Measurements from ENCODE around the gene RABGGTA. TPM values are rescaled to one million over a fixed set of nuclear protein-coding genes. Genes with fewer than 3 reads are reported as not detected.

The RABGGTA gene
- total and polyA plus RNA-seq, 2 experiments from 2014 or later, result 29.3 to 34.9 TPM

DNA sequence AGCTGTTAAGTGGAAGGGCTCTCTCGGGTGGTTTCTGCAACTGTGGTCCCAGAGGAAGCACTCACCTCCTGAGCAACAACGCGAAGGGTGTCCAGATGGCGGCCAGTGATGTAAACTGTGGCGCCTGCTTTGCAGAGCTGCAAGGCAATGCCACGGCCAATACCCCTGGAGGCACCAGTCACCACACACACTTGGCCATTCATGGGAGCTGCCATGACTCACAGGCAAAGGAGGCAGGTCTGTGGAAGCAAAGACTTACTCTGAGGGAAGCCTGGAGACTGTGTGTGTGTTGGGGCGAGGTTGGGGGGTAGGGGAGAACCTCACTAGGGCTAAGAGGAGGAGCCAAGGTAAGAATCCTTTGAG, 27.5 kb upstream of the RABGGTA start:
- DNase-seq, result peak; percentile 94
- H3K27me3 ChIP-seq (replicated peaks; ENCODE audit: insufficient read depth), result no peaks in the 10 kb centered on the region
- H4K20me1 ChIP-seq (ENCODE audit: insufficient read depth), result no peaks in the 10 kb centered on the region
- H3K36me3 ChIP-seq (ENCODE audit: low read depth), result peaks cover 17% of the 10 kb centered on the region; the same call in 1 of the 2 replicates
- H3K9me2 ChIP-seq (ENCODE audit: insufficient read depth), result no peaks in the 10 kb centered on the region
- H3K4me2 ChIP-seq (ENCODE audit: unreplicated experiment), result peak overlapping the region; percentile 94
- TF ChIP-seq EZH2 (IDR thresholded peaks at IDR 0.05; ENCODE audit: insufficient read depth, poor library complexity, severe bottlenecking) (no peak), EZH2phosphoT487 (IDR thresholded peaks at IDR 0.05; ENCODE audit: insufficient read depth, low read depth) (no peak)
- peak overlapping the region; percentile 95 for H3K9ac ChIP-seq
- peaks cover 23% of the 10 kb centered on the region; the same call in 1 of the 2 replicates for H3F3A ChIP-seq (ENCODE audit: insufficient read depth)
- in situ Hi-C loops (cut with MboI), result loop anchor here (10.0 kb wide), 1 partner anchor 54 kb away; the partner anchor contains the start of gene TINF2
- peaks cover 17% of the 10 kb centered on the region for H3K4me1 ChIP-seq (ENCODE audit: insufficient read depth)
- WGBS, 2 experiments (ENCODE audit: low coverage in 1 of 2, low lambda C conversion rate in 2 of 2, missing lambda C conversion rate in 2 of 2), result 35 to 37% methylated on average over 7 of the region's 7 CpGs
- H3K4me3 ChIP-seq, result peak overlapping the region; percentile 95
- no peaks in the 10 kb centered on the region for H3K9me3 ChIP-seq (ENCODE audit: low read depth)
- peak overlapping the region; percentile 97 for H2AFZ ChIP-seq
- H3K27ac ChIP-seq, result peak overlapping the region; percentile 86
- peaks cover 26% of the 10 kb centered on the region for H3K79me2 ChIP-seq (ENCODE audit: insufficient read depth)

DNA sequence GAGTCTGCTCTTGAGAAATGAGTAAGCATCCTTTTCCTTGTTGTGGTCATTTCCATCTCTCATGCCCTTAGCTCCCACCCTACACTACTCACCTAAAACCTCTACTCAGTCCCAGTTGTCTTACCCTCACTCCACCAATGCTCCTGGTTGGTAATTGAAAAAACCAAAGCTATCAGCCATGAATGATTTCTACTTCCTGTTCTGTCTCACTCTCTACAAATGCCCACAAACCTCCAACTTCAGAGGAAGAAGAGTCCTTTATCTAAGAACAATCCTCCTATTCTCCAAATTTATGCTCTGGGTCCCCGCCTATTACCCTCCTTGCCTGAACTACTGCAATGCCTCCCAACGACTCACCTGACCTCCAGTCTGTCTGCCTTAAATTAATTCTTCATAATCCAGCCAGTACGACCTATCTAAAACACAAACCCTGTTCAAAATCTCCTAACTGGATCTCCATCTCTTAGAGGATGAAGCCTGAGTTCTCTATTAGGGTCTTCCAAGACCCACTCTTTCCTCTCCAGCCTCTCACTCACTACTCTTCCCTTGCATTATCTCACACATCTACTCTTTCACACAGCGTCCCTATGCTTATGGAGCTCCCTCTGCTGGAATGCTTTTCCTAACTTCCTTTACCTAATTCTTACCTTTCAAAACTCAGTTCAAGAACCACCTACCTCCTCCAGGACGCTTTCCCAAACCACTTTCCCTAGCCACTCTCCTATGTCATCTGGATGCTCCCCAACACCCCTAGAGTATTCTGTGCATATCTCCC, 26.0 kb upstream of the RABGGTA start:
- Histone ChIP-seq H3K4me2 (ENCODE audit: unreplicated experiment) (no peak overlapping the region), H3K79me2 (ENCODE audit: insufficient read depth) (peaks cover 26% of the 10 kb centered on the region), H3F3A (ENCODE audit: insufficient read depth) (peaks cover 23% of the 10 kb centered on the region; the same call in 1 of the 2 replicates), H3K4me3 (no peak overlapping the region), H3K9me2 (ENCODE audit: insufficient read depth) (no peaks in the 10 kb centered on the region), H3K4me1 (ENCODE audit: insufficient read depth) (peaks cover 17% of the 10 kb centered on the region), H3K9ac (no peak overlapping the region), H4K20me1 (ENCODE audit: insufficient read depth) (no peaks in the 10 kb centered on the region), H3K9me3 (ENCODE audit: low read depth) (no peaks in the 10 kb centered on the region), H2AFZ (no peak overlapping the region), H3K27me3 (replicated peaks; ENCODE audit: insufficient read depth) (no peaks in the 10 kb centered on the region), H3K36me3 (ENCODE audit: low read depth) (peaks cover 6% of the 10 kb centered on the region; the same call in 1 of the 2 replicates), H3K27ac (no peak overlapping the region)
- in situ Hi-C loops (cut with MboI), result loop anchor here (10.0 kb wide), 1 partner anchor 53 kb away; the partner anchor contains the start of gene TINF2
- 45 to 51% methylated on average over 5 of the region's 5 CpGs for WGBS, 2 experiments (ENCODE audit: low coverage in 1 of 2, low lambda C conversion rate in 2 of 2, missing lambda C conversion rate in 2 of 2)
- peak; percentile 38 for DNase-seq
- no peak for TF ChIP-seq EZH2 (IDR thresholded peaks at IDR 0.05; ENCODE audit: insufficient read depth, poor library complexity, severe bottlenecking)

DNA sequence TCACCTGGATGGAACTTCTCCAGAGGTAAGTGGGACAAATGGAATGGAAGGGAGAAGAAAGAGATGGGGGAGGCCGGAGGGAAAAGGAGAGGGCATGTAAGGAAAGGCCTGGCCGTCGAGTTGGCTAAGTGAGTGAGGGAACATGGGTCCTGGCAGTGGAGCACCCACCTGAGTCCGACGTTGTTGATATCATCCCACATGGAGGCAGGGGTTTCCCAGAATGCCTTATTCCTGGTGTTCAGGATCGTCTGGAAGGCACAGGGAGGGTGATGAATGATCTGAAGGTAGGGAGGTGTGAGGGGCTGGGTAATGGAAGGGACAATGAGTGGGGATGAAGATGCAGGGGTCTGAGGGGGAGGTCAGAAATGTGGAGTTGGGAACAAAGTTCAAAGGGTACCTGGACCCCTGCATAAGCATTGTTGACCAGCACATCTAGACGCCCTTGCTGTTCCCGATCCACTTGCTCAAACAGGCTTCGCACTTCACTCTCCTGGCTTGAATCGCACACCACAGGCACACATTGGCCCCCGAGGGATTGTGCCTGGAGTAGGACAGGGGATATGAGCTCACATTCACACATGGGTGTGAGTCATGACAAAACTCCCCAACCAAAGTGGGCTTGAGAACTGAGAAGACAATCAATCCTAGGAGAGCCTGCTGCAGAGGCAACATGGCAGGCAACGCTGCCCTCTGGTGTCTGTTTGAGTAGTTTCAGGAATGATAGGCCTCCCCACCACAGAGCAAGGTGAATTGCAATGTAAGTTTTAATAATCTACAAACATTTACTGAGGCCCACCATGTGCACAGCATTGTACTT, 25.2 kb upstream of the RABGGTA start:
- in situ Hi-C loops (cut with MboI), result loop anchor here (10.0 kb wide), 1 partner anchor 52 kb away; the partner anchor contains the start of gene TINF2

DNA sequence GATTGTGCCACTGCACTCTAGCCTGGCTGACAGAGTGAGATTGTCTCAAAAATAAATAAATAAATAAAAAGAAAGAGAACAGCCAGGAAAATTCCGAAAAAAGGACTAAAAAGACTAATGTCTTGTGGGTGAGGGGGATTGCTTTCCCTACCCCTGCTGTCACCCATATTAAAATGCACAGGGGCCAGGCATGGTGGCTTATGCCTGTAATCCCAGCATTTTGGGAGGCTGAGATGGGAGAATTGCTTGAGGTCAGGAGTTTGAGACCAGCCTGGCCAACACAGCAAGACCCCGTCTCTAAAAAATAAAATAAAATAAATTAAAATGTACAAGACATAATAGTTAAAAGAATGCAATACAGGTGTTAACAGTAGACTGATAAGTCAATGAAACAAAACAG, 22.1 kb upstream of the RABGGTA start:
- WGBS, 2 experiments (ENCODE audit: low coverage in 1 of 2, low lambda C conversion rate in 2 of 2, missing lambda C conversion rate in 2 of 2), result 92 to 93% methylated on average over 2 of the region's 2 CpGs
- peaks cover 8% of the 10 kb centered on the region for H3K4me1 ChIP-seq (ENCODE audit: insufficient read depth)
- no peaks in the 10 kb centered on the region for H4K20me1 ChIP-seq (ENCODE audit: insufficient read depth)
- H3F3A ChIP-seq (ENCODE audit: insufficient read depth), result peaks cover 14% of the 10 kb centered on the region; the same call in 1 of the 2 replicates
- in situ Hi-C loops (cut with MboI), result loop anchor here (10.0 kb wide), 1 partner anchor 49 kb away; the partner anchor contains the start of gene TINF2
- no peaks in the 10 kb centered on the region for H3K27me3 ChIP-seq (replicated peaks; ENCODE audit: insufficient read depth)
- H3K9me2 ChIP-seq (ENCODE audit: insufficient read depth), result no peaks in the 10 kb centered on the region
- no peaks in the 10 kb centered on the region for H3K9me3 ChIP-seq (ENCODE audit: low read depth)
- H3K4me2 ChIP-seq (ENCODE audit: unreplicated experiment), result no peak overlapping the region
- TF ChIP-seq EZH2 (IDR thresholded peaks at IDR 0.05; ENCODE audit: insufficient read depth, poor library complexity, severe bottlenecking) (no peak), EZH2phosphoT487 (IDR thresholded peaks at IDR 0.05; ENCODE audit: insufficient read depth, low read depth) (no peak)
- no peak overlapping the region for H3K27ac ChIP-seq
- H3K9ac ChIP-seq, result no peak overlapping the region
- H3K36me3 ChIP-seq (ENCODE audit: low read depth), result peaks cover 2% of the 10 kb centered on the region; the same call in 1 of the 2 replicates
- no peak overlapping the region for H2AFZ ChIP-seq
- no peak overlapping the region for H3K4me3 ChIP-seq
- no peaks in the 10 kb centered on the region for H3K79me2 ChIP-seq (ENCODE audit: insufficient read depth)
- no peak for DNase-seq

More for the DNA sequence above, 25.2 kb upstream of the RABGGTA start:
- Histone ChIP-seq H3K9me3 (ENCODE audit: low read depth) (no peaks in the 10 kb centered on the region), H3K4me2 (ENCODE audit: unreplicated experiment) (no peak overlapping the region), H3K27ac (peak overlapping the region; percentile 38; the same call in 1 of the 2 replicates), H3K4me1 (ENCODE audit: insufficient read depth) (peaks cover 17% of the 10 kb centered on the region), H3K4me3 (no peak overlapping the region), H4K20me1 (ENCODE audit: insufficient read depth) (no peaks in the 10 kb centered on the region), H3K27me3 (replicated peaks; ENCODE audit: insufficient read depth) (no peaks in the 10 kb centered on the region), H3K36me3 (ENCODE audit: low read depth) (peaks cover 2% of the 10 kb centered on the region; the same call in 1 of the 2 replicates), H3K9me2 (ENCODE audit: insufficient read depth) (no peaks in the 10 kb centered on the region), H3K9ac (peak overlapping the region; percentile 19; the same call in 1 of the 2 replicates), H3K79me2 (ENCODE audit: insufficient read depth) (peaks cover 18% of the 10 kb centered on the region), H2AFZ (peak overlapping the region; percentile 51; the same call in 1 of the 2 replicates), H3F3A (ENCODE audit: insufficient read depth) (peaks cover 23% of the 10 kb centered on the region; the same call in 1 of the 2 replicates)
- 41 to 44% methylated on average over 12 of the region's 12 CpGs for WGBS, 2 experiments (ENCODE audit: low coverage in 1 of 2, low lambda C conversion rate in 2 of 2, missing lambda C conversion rate in 2 of 2)
- no peak for TF ChIP-seq EZH2 (IDR thresholded peaks at IDR 0.05; ENCODE audit: insufficient read depth, poor library complexity, severe bottlenecking)
- TF ChIP-seq EZH2phosphoT487 (IDR thresholded peaks at IDR 0.05; ENCODE audit: insufficient read depth, low read depth), result no peak
- DNase-seq, result peak; percentile 94

All from GM23248 (cell line).